SJCRH30 (cell line): ENCODE results near the gene PLXNB3. TPM values are rescaled to one million over a fixed set of nuclear protein-coding genes. Genes with fewer than 3 reads are reported as not detected.

Experiments
- DNase-seq, 2 experiments: peaks; one replicate each; pipeline ENCODE4 v3.0.0-alpha.2; 2015 to 2020
- H3K27ac ChIP-seq: fragments of 250-450 bp; sonication (Bioruptor Pico); 2 replicates; pipeline ENCODE4 v1.5.1; 2020; ENCODE audit warnings: mild to moderate bottlenecking, moderate library complexity
- H3K27me3 ChIP-seq: fragments of 250-450 bp; sonication (Bioruptor Pico); 2 replicates; pipeline ENCODE4 v1.5.1; 2020; ENCODE audit warnings: mild to moderate bottlenecking, moderate library complexity
- H3K36me3 ChIP-seq: fragments of 250-450 bp; sonication (Bioruptor Pico); 2 replicates; pipeline ENCODE4 v1.5.1; 2020; ENCODE audit warnings: mild to moderate bottlenecking, moderate library complexity
- H3K4me1 ChIP-seq: fragments of 250-450 bp; sonication (Bioruptor Pico); 2 replicates; pipeline ENCODE4 v1.5.1; 2020; ENCODE audit warnings: mild to moderate bottlenecking, moderate library complexity
- H3K4me3 ChIP-seq: fragments of 250-450 bp; sonication (Bioruptor Pico); 2 replicates; pipeline ENCODE4 v1.5.1; 2020; ENCODE audit warnings: mild to moderate bottlenecking, moderate library complexity
- H3K9me3 ChIP-seq: fragments of 250-450 bp; sonication (Bioruptor Pico); replicated peaks from 2 replicates; pipeline ENCODE4 v1.5.1; 2020; ENCODE audit warnings: mild to moderate bottlenecking, moderate library complexity
- total RNA-seq: library from RNA; depleted of rRNA; stranded (reverse); fragments of >200 nt; shearing (Covaris generic); gene quantifications from 2 replicates; pipeline ENCODE4 v1.2.3, GENCODE V29; 2014

The PLXNB3 gene
- total RNA-seq, 1 experiment from 2014 or later = 2.0 TPM

GRCh38 chrX:153794018-153794896, 30.2 kb downstream of the PLXNB3 start, which contains the start of the genes IDH3G and SSR4:
IDH3G (minus strand) TSS chrX:153794375; CDS start chrX:153794326, 49 bp downstream.
SSR4 (plus strand) TSS chrX:153794668; CDS start chrX:153794688, 20 bp downstream.
- DNase-seq = peak; percentile 91 to 94
- Histone ChIP-seq H3K4me1 (no peaks in the 10 kb centered on the region), H3K36me3 (peaks cover 4% of the 10 kb centered on the region; the same call in 1 of the 2 replicates), H3K27ac (peak within 1 kb of the TSS; percentile 97), H3K4me3 (peak within 1 kb of the TSS; percentile 90), H3K27me3 (no peaks in the 10 kb centered on the region), H3K9me3 (no peaks in the 10 kb centered on the region)

GRCh38 chrX:153794897-153795816, 31.1 kb downstream of the PLXNB3 start:
- peaks cover 4% of the 10 kb centered on the region; the same call in 1 of the 2 replicates for H3K36me3 ChIP-seq
- peak overlapping the region; percentile 97 for H3K27ac ChIP-seq
- H3K27me3 ChIP-seq = no peaks in the 10 kb centered on the region
- peak in 1 of 2 experiments; percentile 10 for DNase-seq
- H3K9me3 ChIP-seq = no peaks in the 10 kb centered on the region
- H3K4me3 ChIP-seq = peak overlapping the region; percentile 90
- H3K4me1 ChIP-seq = no peaks in the 10 kb centered on the region

- no peak overlapping the region for H3K27ac ChIP-seq
- H3K9me3 ChIP-seq = no peaks in the 10 kb centered on the region
These were observed 33.5 kb downstream of the PLXNB3 start for GRCh38 chrX:153797415-153798015.

GRCh38 chrX:153799326-153799725, 35.3 kb downstream of the PLXNB3 start:
- Histone ChIP-seq H3K36me3 (peaks cover 4% of the 10 kb centered on the region; the same call in 1 of the 2 replicates), H3K9me3 (no peaks in the 10 kb centered on the region), H3K27me3 (no peaks in the 10 kb centered on the region)

More at GRCh38 chrX:153797415-153798015, 33.5 kb downstream of the PLXNB3 start:
- H3K4me3 ChIP-seq = no peak overlapping the region
- peaks cover 4% of the 10 kb centered on the region; the same call in 1 of the 2 replicates for H3K36me3 ChIP-seq
- DNase-seq = no peak
- H3K27me3 ChIP-seq = no peaks in the 10 kb centered on the region
- peaks cover 4% of the 10 kb centered on the region; the same call in 1 of the 2 replicates for H3K4me1 ChIP-seq

GRCh38 chrX:153800177-153800722, 36.2 kb downstream of the PLXNB3 start:
- H3K27me3 ChIP-seq = no peaks in the 10 kb centered on the region
- no peaks in the 10 kb centered on the region for H3K9me3 ChIP-seq
- no peak overlapping the region for H3K27ac ChIP-seq
- peaks cover 4% of the 10 kb centered on the region; the same call in 1 of the 2 replicates for H3K4me1 ChIP-seq
- no peak overlapping the region for H3K4me3 ChIP-seq
- peaks cover 4% of the 10 kb centered on the region; the same call in 1 of the 2 replicates for H3K36me3 ChIP-seq
- no peak for DNase-seq

More at GRCh38 chrX:153799326-153799725, 35.3 kb downstream of the PLXNB3 start:
- peaks cover 4% of the 10 kb centered on the region; the same call in 1 of the 2 replicates for H3K4me1 ChIP-seq
- H3K4me3 ChIP-seq = no peak overlapping the region
- H3K27ac ChIP-seq = no peak overlapping the region
- DNase-seq = no peak

- H3K27ac ChIP-seq = no peak overlapping the region
- no peaks in the 10 kb centered on the region for H3K9me3 ChIP-seq
- no peak overlapping the region for H3K4me3 ChIP-seq
- peaks cover 4% of the 10 kb centered on the region; the same call in 1 of the 2 replicates for H3K4me1 ChIP-seq
- peaks cover 4% of the 10 kb centered on the region; the same call in 1 of the 2 replicates for H3K36me3 ChIP-seq
- DNase-seq = no peak
- no peaks in the 10 kb centered on the region for H3K27me3 ChIP-seq
These were observed 36.7 kb downstream of the PLXNB3 start for GRCh38 chrX:153800746-153801145.

GRCh38 chrX:153801669-153802068, 37.6 kb downstream of the PLXNB3 start:
- Histone ChIP-seq H3K4me3 (no peak overlapping the region), H3K36me3 (no peaks in the 10 kb centered on the region; the same call in 1 of the 2 replicates), H3K4me1 (peaks cover 4% of the 10 kb centered on the region; the same call in 1 of the 2 replicates), H3K27me3 (no peaks in the 10 kb centered on the region), H3K9me3 (no peaks in the 10 kb centered on the region), H3K27ac (no peak overlapping the region)
- no peak for DNase-seq

- DNase-seq = peak; percentile 57 to 70
- H3K27me3 ChIP-seq = no peaks in the 10 kb centered on the region
- peaks cover 4% of the 10 kb centered on the region; the same call in 1 of the 2 replicates for H3K4me1 ChIP-seq
- no peak overlapping the region for H3K4me3 ChIP-seq
- no peaks in the 10 kb centered on the region for H3K9me3 ChIP-seq
- H3K36me3 ChIP-seq = no peaks in the 10 kb centered on the region; the same call in 1 of the 2 replicates
- no peak overlapping the region for H3K27ac ChIP-seq
These were observed 38.5 kb downstream of the PLXNB3 start for GRCh38 chrX:153802513-153803045.

- H3K4me3 ChIP-seq = no peak overlapping the region
- H3K27me3 ChIP-seq = no peaks in the 10 kb centered on the region
- no peaks in the 10 kb centered on the region for H3K36me3 ChIP-seq
- no peak overlapping the region for H3K27ac ChIP-seq
- H3K9me3 ChIP-seq = no peaks in the 10 kb centered on the region
- DNase-seq = no peak
- H3K4me1 ChIP-seq = peaks cover 4% of the 10 kb centered on the region; the same call in 1 of the 2 replicates
These were observed 39.4 kb downstream of the PLXNB3 start for GRCh38 chrX:153803211-153804099.

GRCh38 chrX:153804100-153804595, 40.1 kb downstream of the PLXNB3 start:
- H3K4me1 ChIP-seq = peaks cover 4% of the 10 kb centered on the region; the same call in 1 of the 2 replicates
- no peak for DNase-seq
- no peaks in the 10 kb centered on the region for H3K36me3 ChIP-seq
- H3K9me3 ChIP-seq = no peaks in the 10 kb centered on the region
- H3K27ac ChIP-seq = no peak overlapping the region
- H3K27me3 ChIP-seq = no peaks in the 10 kb centered on the region
- H3K4me3 ChIP-seq = no peak overlapping the region

- peaks cover 4% of the 10 kb centered on the region; the same call in 1 of the 2 replicates for H3K4me1 ChIP-seq
- H3K36me3 ChIP-seq = no peaks in the 10 kb centered on the region
- no peak for DNase-seq
- H3K27me3 ChIP-seq = no peaks in the 10 kb centered on the region
- H3K27ac ChIP-seq = no peak overlapping the region
- no peak overlapping the region for H3K4me3 ChIP-seq
- H3K9me3 ChIP-seq = no peaks in the 10 kb centered on the region
These were observed 40.6 kb downstream of the PLXNB3 start for GRCh38 chrX:153804621-153805020.

- no peak overlapping the region for H3K4me3 ChIP-seq
- H3K27ac ChIP-seq = no peak overlapping the region
- H3K36me3 ChIP-seq = no peaks in the 10 kb centered on the region
- no peak for DNase-seq
- peaks cover 4% of the 10 kb centered on the region; the same call in 1 of the 2 replicates for H3K4me1 ChIP-seq
- H3K9me3 ChIP-seq = no peaks in the 10 kb centered on the region
- no peaks in the 10 kb centered on the region for H3K27me3 ChIP-seq
These were observed 41.4 kb downstream of the PLXNB3 start for GRCh38 chrX:153805436-153805835.
